CD1c-positive myeloid dendritic cell (primary cell): ENCODE data around the gene STX18.
"Not testable (repeated sequence)": the region's sequence is repeated elsewhere in the genome, so short reads cannot be mapped to it uniquely, and the experiment has no call there.

ENCODE experiments used
- DNase-seq: peaks from one replicate; pipeline ENCODE4 v3.0.0-alpha.2; 2016; ENCODE audit errors: extremely low spot score

Gene STX18

DNA sequence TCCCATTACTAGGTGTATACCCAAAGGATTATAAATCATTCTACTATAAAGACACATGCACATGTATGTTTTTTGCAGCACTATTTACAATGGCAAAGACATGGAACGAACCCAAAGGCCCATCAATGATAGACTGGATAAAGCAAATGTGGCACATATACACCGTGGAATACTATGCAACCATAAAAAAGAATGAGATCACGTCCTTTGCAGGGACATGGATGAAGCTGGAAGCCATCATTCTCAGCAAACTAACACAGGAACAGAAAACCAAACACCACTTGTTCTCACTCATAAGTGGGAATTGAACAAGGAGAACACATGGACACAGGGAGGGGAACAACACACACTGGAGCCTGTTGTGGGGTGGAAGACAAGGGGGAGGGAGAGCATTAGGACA, 31.2 kb downstream of the STX18 start:
- not testable (repeated sequence) for DNase-seq

GRCh38 chr4:4509521-4509920, 32.3 kb downstream of the STX18 start:
- no peak for DNase-seq

GRCh38 chr4:4507923-4508322, 33.9 kb downstream of the STX18 start:
- DNase-seq: no peak

- no peak for DNase-seq
Measured at GRCh38 chr4:4507403-4507802, 34.4 kb downstream of the STX18 start.

- no peak for DNase-seq
Measured at GRCh38 chr4:4506961-4507360, 34.9 kb downstream of the STX18 start.

GRCh38 chr4:4505211-4505610, 36.6 kb downstream of the STX18 start:
- DNase-seq: not testable (repeated sequence)

GRCh38 chr4:4504783-4505182, 37.1 kb downstream of the STX18 start:
- no peak for DNase-seq

DNA sequence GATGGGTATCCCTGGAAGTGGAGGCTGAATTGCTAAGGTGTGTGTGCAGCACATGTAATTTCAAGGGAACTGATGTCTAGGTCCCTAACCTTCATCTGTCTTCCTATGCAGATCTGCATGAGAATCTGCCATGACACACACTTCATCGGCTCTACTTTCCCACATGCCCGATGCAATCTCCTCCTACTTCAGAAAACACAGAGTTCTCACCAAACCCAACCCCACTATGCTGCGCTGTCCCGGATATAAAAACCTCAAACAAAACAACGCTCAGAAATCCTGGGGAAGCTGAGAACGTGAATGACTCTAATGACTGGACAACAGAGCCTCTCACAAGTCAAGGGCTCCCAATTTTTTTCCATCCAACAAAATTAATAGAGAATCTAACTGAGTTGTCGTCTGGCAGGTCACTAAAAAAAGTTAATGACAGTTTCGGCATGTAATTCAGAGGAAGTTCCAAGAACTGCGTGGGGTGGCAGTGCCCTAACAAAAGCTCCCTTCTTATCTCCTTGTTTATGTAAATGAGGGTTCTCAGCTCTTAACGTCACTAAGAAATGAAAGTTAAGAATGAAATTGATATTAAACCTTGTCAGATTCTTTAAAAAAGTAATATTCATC, 39.0 kb downstream of the STX18 start:
- DNase-seq: peak; percentile 34

- DNase-seq: no peak
Measured at GRCh38 chr4:4501679-4502078, 40.2 kb downstream of the STX18 start.

DNA sequence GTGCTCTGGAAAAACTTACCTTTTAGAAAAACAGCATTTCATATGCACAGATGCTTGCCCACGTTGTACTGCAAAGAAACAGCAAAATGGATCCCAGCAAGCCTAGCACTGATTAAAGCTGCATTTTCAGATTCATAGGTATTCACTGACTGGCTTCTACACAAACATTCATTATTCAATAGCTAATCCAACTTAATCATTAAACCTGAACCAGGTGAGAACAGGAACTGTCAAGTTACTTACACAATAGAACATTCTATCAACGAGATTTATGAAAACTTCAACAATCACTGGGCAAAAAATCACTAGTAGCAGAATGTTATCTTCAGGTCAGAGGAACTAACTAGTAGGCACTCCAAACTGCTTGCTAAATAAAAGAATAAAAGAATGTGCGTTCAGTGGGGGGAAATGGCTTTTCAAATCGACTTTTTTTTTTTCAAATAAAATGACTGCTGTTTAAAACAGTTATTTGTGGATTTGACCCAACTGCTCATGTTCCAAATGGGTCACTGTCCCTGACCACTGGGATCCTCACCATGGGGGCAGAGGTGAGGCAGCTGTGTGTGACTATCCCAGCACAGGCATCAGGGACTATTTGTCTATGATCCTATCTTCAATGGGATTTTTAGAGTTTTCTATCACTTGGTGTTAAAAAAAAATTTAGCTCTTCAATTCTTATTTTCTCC, 42.3 kb downstream of the STX18 start:
- DNase-seq: no peak

- no peak for DNase-seq
Measured at GRCh38 chr4:4496592-4497372, 45.1 kb downstream of the STX18 start.

DNA sequence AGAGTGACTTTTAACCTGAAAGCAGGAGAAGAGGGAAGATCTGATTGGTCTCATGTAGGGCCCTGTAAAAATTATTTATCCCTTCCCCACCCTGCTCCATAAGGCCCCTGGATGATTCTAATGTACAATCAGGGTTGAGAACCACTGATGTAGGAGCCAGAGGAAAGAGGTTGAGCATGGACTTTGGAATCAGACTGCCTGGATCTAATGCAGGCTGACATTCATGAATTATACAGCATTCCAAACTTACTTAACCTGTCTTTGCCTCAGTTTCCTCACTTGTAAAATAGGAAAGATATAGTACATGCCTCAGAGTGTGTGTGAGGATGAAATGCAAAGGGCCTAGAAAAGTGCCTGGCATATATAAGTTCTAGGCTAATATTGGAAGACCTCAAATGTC, 47.0 kb downstream of the STX18 start:
- DNase-seq: no peak

DNA sequence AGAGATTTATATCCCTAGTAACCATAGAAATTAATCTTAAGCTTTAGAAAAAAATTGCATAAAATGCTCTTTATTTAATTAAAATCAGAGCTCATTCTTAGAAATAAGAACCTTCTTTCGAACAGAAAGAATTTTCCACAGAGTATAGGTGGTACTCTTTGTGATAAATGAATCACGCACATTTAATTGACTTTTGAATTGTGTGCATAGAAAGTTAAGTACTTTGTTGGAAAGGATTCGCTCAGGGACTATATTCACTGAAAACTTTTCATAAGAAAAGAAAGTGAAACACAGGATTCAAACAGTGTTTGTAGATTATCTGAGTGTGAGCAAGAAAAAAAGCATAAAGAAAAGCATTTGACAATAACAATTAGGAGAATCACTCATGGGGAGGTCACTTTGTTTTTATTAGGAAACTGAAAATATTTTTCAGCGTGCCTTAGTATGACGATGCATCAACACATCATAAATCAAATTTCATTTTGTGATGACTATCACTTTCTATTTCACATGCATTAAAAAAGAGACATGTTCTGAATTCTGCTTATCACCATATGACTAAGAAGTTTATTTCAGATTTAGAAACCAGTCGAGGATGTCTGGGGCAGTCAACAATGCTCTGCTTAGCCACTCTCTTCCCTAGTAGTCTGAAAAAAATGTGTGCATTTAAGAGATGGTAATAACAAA, 49.5 kb downstream of the STX18 start:
- DNase-seq: no peak

DNA sequence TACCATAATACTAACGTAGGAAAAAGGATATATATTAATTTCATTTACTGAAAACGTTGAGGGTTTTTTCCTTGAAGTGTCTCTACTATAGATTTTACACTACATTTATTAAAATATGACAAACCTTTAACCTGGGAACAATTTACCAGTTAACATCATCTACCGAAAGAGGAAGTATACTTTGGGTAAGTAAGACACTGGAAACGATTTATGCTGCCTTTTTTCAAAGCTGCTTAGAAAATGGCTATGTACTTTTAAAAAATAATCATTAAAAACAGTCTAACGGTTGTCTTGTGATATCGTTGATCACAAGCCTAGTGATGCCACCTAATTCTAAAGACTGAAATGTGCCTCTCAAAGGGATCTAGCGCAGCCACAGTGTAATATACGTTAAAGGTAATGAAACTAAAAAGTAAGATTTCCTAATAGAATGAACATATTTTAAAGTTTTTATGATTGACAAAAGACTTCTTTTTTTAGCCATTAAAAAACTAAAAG, 50.4 kb downstream of the STX18 start:
- no peak for DNase-seq

DNA sequence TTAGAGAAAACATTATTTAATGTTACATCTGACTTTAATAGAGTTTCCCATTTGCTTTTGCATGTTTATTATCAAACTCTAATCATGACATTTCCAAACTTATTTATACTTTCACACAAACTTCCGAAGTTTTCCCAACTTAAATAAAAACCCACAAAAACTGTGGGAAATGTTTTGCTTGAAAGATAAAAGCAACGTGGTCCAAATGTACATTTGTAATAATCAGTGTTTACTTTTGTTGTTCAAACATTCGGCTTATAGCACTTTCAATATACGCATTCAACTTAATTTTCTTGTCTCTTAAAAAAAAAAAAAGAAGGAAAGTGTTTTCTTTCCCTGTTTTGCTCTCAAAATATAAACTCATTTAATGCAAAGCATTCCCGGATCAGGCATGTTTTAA, 51.0 kb downstream of the STX18 start:
- no peak for DNase-seq

DNA sequence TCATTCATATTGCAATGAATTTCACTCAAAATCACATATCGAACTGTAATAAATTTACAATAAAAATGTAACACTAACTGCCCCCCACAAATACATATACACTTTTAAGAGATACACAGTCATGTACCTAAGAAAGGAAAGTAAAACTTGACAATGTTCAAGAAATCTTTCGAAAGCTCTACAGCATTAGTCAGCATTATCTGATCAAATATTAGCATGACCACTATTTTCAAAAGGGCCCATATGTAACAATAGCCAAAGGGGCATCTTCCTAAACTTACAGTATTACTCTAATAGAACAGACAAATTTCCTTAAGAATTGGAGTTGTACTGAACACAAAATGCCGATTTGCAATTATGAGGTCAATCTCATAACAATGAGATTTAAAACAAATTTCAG, 51.8 kb downstream of the STX18 start:
- no peak for DNase-seq

- peak; percentile 77 for DNase-seq
Measured at GRCh38 chr4:4488405-4489404, 53.1 kb downstream of the STX18 start.

GRCh38 chr4:4486969-4487368, 54.9 kb downstream of the STX18 start:
- no peak for DNase-seq

DNA sequence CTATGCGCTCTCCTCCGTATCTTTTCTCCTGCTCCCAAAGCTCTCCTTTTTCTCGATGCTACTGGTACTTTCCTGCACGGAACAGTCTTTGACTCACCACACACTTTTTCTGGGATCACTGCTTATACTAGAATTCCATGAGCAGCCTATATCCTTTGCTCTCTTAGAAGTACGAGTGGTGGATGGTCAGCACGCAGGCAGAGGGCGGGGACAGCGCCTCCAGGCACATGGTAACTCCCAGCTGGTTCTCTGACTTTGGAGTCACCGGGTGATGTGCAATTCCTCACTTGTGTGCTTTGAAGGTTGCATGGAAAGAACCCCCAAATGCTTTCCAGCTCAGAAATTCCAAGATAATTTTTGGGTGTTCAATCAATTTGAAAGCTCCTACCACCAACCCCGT, 56.0 kb downstream of the STX18 start:
- no peak for DNase-seq

- DNase-seq: no peak
Measured at GRCh38 chr4:4481399-4481994, 60.4 kb downstream of the STX18 start.
